Measurements from ENCODE around the gene LMO2.
A peak's percentile ranks its signal among the peaks of the same experiment; 100 is the strongest.
"Not testable (repeated sequence)": the region's sequence is repeated elsewhere in the genome, so short reads cannot be mapped to it uniquely, and the experiment has no call there.

LMO2 gene

DNA sequence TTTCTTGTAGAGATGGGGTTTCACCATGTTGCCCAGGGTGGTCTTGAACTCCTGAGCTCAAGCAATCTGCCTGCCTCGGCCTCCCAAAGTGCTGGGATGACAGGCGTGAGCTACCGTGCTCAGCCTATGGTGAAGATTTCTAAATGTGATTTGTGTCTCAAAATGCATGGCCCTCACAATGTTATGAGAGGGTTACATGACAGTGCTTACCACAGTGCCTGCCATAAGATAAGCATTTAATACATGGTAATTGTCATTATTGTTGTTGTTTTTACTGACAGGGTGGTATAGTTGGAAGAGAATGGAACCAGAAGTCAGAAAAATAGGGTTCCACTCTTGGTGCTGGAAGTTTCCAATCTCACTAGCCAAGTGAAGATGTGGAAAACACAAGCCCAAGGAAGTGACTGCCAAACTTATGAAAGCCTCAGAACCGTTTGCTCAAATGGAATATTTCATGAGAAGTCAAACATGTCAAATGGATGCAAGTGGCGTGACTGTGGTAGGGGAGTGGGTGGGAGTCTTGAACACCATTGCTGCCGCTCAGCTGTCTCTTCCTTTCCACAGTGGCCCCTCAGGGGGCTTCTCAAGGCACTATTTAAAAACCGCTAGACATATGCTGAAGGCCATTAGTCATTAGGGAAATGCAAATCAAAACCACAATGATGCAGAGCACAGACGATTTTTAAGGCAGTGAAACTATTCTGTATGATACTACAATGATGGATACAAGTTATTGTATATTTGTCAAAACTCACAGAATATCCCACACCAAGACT is 29.1 kb upstream of the LMO2 start:
- Histone ChIP-seq H3K27ac (no peak overlapping the region), H3K36me3 (replicated peaks) (no peaks in the 10 kb centered on the region), H3K27me3 (replicated peaks) (no peaks in the 10 kb centered on the region), H3K4me3 (ENCODE audit: low read depth, low read length) (no peak overlapping the region)
- DNase-seq = peak; percentile 24
- in situ Hi-C loops (cut with HindIII; ENCODE audit: low pct_ligation_motif_present, low sequenced_read_pairs) = no loop called here
- TF ChIP-seq, protein P1, sequence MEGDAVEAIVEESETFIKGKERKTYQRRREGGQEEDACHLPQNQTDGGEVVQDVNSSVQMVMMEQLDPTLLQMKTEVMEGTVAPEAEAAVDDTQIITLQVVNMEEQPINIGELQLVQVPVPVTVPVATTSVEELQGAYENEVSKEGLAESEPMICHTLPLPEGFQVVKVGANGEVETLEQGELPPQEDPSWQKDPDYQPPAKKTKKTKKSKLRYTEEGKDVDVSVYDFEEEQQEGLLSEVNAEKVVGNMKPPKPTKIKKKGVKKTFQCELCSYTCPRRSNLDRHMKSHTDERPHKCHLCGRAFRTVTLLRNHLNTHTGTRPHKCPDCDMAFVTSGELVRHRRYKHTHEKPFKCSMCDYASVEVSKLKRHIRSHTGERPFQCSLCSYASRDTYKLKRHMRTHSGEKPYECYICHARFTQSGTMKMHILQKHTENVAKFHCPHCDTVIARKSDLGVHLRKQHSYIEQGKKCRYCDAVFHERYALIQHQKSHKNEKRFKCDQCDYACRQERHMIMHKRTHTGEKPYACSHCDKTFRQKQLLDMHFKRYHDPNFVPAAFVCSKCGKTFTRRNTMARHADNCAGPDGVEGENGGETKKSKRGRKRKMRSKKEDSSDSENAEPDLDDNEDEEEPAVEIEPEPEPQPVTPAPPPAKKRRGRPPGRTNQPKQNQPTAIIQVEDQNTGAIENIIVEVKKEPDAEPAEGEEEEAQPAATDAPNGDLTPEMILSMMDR (IDR thresholded peaks at IDR 0.05; ENCODE audit: low read depth, low read length, missing control alignments) = no peak

DNA sequence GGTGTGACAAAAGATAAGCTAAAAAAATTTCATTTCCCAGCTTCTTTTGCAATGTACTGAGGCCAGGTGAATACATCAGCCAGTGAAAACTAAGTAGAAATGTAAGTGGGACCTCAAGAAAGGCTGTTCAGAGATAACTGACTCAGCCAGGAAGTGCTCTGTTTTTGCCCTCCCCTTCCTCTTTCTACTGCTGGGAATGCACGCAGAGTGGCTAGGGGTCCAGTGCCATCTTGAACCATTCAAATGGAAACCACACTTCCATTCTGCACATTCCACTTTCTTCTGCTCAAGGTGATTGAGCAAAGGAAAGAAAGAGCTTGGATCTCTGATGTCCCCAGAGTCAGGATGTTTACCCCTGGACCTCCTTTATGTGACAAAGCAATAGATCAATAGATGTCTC is 27.8 kb upstream of the LMO2 start:
- DNase-seq = no peak
- Histone ChIP-seq H3K36me3 (replicated peaks) (no peaks in the 10 kb centered on the region), H3K27ac (no peak overlapping the region), H3K4me3 (ENCODE audit: low read depth, low read length) (no peak overlapping the region), H3K27me3 (replicated peaks) (no peaks in the 10 kb centered on the region)
- in situ Hi-C loops (cut with HindIII; ENCODE audit: low pct_ligation_motif_present, low sequenced_read_pairs) = no loop called here
- TF ChIP-seq, protein P1 (IDR thresholded peaks at IDR 0.05; ENCODE audit: low read depth, low read length, missing control alignments) = no peak

DNA sequence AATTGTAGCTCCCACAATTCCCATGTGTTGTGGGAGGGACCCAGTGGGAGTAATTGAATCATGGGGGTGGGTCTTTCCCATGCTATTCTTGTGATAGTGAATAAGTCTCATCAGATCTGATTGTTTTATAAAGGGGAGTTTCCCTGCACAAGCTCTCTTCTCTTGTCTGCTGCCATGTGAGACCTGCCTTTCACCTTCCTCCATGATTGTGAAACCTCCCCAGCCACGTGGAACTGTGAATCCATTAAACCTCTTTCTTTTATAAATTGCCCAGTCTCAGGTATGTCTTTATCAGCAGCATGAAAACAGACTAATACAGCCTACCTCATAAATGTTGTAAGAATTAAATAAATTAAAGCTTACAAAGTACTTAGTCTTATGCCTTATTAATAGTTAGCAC is 25.5 kb upstream of the LMO2 start:
- H3K4me3 ChIP-seq (ENCODE audit: low read depth, low read length); H3K27ac ChIP-seq; DNase-seq; in situ Hi-C loops (cut with HindIII; ENCODE audit: low pct_ligation_motif_present, low sequenced_read_pairs); H3K27me3 ChIP-seq (replicated peaks); H3K36me3 ChIP-seq (replicated peaks): not testable (repeated sequence)

DNA sequence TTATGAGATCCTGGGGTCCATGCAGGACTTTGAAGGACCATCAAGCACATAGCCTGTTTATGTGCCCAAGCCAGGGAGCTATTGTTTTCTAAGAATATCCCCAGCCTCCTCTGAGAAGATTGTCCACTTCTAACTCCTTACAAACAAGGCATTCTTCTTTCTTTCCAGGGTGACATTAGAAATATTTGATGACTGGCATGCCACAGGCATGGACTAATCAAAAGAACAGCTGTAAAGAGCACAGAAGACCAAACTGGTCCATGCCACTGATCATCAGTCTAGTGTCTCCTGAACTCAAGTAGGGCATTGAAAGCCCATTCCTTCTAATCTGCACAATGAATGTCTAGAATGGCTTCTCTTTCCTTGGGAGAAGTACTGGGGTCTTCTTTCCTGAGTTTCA is 24.9 kb upstream of the LMO2 start:
- Histone ChIP-seq H3K4me3 (ENCODE audit: low read depth, low read length) (no peak overlapping the region), H3K27me3 (replicated peaks) (no peaks in the 10 kb centered on the region), H3K36me3 (replicated peaks) (no peaks in the 10 kb centered on the region), H3K27ac (no peak overlapping the region)
- TF ChIP-seq, protein P1 (IDR thresholded peaks at IDR 0.05; ENCODE audit: low read depth, low read length, missing control alignments) = no peak
- in situ Hi-C loops (cut with HindIII; ENCODE audit: low pct_ligation_motif_present, low sequenced_read_pairs) = no loop called here
- no peak for DNase-seq

DNA sequence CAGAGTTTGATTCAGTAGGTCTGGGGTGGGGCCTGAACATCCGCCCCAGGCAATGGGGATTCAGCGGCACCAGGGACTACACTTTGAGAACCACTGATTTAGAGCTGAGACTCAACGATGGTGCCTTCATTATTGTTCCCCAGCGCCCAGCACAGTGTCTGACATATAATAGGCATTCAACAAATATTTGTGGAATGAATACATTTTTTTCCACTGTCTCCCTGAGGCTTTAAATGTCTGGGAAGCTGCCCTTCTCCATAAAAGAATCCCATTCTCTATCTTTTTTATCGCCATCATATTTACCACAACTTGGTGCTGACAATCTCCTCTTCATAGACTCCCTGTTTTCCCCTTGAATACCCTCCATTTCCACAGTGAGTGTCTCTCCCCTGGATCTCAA is 23.6 kb upstream of the LMO2 start:
- Histone ChIP-seq H3K4me3 (ENCODE audit: low read depth, low read length) (no peak overlapping the region), H3K36me3 (replicated peaks) (no peaks in the 10 kb centered on the region), H3K27ac (no peak overlapping the region), H3K27me3 (replicated peaks) (no peaks in the 10 kb centered on the region)
- TF ChIP-seq, protein P1 (IDR thresholded peaks at IDR 0.05; ENCODE audit: low read depth, low read length, missing control alignments) = no peak
- DNase-seq = no peak
- in situ Hi-C loops (cut with HindIII; ENCODE audit: low pct_ligation_motif_present, low sequenced_read_pairs) = no loop called here

DNA sequence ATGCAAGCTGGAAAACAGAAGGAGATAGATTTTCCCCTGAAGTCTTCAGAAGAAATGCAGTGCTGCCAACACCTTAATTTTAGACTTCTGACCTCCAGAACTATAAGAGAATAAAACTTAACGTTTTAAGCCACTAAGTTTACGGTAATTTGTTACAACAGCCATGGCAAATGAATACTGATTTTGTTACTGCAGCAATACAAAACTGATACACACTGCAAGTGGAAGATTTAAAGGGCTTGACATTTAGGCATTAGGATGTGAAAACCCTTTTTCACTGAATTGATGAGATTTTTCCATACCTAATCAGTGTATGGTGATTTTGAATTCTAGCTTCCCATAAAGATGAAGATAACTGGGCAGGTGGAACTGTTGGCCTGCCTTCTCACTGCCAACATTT is 22.1 kb upstream of the LMO2 start:
- H3K27me3 ChIP-seq (replicated peaks) = no peaks in the 10 kb centered on the region
- no peak for DNase-seq
- TF ChIP-seq, protein P1 (IDR thresholded peaks at IDR 0.05; ENCODE audit: low read depth, low read length, missing control alignments) = no peak
- H3K27ac ChIP-seq = no peak overlapping the region
- H3K4me3 ChIP-seq (ENCODE audit: low read depth, low read length) = no peak overlapping the region
- H3K36me3 ChIP-seq (replicated peaks) = no peaks in the 10 kb centered on the region
- in situ Hi-C loops (cut with HindIII; ENCODE audit: low pct_ligation_motif_present, low sequenced_read_pairs) = no loop called here

Data from brain microvascular endothelial cell (primary cell).